ENCODE data around the gene HTN1. TPM values are rescaled to one million over a fixed set of nuclear protein-coding genes. Genes with fewer than 3 reads are reported as not detected.
"Not testable (repeated sequence)": the region's sequence is repeated elsewhere in the genome, so short reads cannot be mapped to it uniquely, and the experiment has no call there.

The HTN1 gene
- total RNA-seq (2021; ENCODE audit: unreplicated experiment) = not detected
- not detected in 2 replicates for polyA plus RNA-seq (2012)
- not detected for Bru-seq, nascent RNA
- BruChase-seq, experiment 1, labeled RNA remaining after a 6-hour chase = not detected
- BruChase-seq, experiment 2, labeled RNA remaining after a 2-hour chase = not detected
- long read RNA-seq = 0 reads

DNA sequence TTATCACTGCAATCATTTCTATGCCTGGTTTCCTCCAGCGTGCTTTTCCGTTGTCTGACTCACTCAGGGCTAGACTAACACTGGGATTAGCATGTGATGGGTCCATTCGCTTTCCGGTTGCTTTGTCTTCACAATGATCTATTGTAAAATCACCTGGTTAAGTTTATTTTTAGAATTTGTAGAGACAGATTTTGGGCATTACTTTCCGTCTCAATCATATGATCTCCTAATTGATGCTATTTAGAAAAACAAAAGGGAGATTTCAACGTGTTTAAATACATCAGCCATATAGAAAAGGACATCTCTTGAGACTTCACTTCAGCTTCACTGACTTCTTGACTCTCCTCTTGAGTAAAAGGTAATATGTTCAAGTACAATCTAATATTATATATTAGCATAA is at the start of gene HTN1:
Gene HTN1 (plus strand): TSS at position 301 of the 400 bp plus-strand sequence. CDS start 2,639 bp downstream, outside the sequence.
- RAD21 ChIA-PET (ENCODE audit: low non-redundant PET in 1 of 2, low total read pairs in 2 of 2, uncharacterized antibody in 2 of 2, unreplicated experiment in 2 of 2); H3K9me2 ChIP-seq (ENCODE audit: insufficient read depth); H4K20me1 ChIP-seq (ENCODE audit: insufficient read depth); H3K27me3 ChIP-seq (ENCODE audit: insufficient read depth, low read length); CTCF ChIA-PET; ATAC-seq; H3K79me2 ChIP-seq (ENCODE audit: insufficient read depth, low read length); H3K9ac ChIP-seq (ENCODE audit: low read length); H3K4me3 ChIP-seq (replicated peaks in 1 of 2; ENCODE audit: low read depth in 1 of 2, low read length in 2 of 2); BruUV-seq (replicated peaks); H3K36me3 ChIP-seq (ENCODE audit: control insufficient read depth in 1 of 2, insufficient read depth in 2 of 2, low read length in 2 of 2); intact Hi-C loops (cut with micrococcal nuclease); DNase-seq (ENCODE audit: low read depth, low spot score); H3K4me1 ChIP-seq (ENCODE audit: control insufficient read depth in 1 of 2, insufficient read depth in 2 of 2, low read length in 2 of 2); H3K9me3 ChIP-seq (ENCODE audit: control insufficient read depth in 1 of 2, insufficient read depth in 1 of 2, low read depth in 1 of 2, low read length in 2 of 2); H3K27ac ChIP-seq (ENCODE audit: low read depth, low read length); H2AFZ ChIP-seq (ENCODE audit: low read depth, low read length, poor library complexity, severe bottlenecking); H3K4me2 ChIP-seq (ENCODE audit: low read length); POLR2A ChIA-PET: not testable (repeated sequence)

DNA sequence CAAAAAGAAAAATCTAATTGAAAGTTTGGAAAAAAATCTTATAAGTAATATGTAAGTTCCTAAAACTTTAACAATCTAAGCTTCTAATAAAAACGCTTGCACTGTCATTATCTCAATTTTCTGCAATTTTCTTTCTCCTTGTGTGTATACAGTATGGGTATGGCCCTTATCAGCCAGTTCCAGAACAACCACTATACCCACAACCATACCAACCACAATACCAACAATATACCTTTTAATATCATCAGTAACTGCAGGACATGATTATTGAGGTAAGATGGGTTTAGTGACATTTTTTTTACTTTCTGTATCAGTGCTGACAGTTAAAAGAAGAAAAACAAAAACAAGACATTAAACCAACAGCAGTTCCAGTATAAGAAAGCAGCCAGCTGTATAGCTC is 49.5 kb upstream of the HTN1 start:
- H4K20me1 ChIP-seq (ENCODE audit: insufficient read depth) = no peaks in the 10 kb centered on the region
- CTCF ChIA-PET = no interaction called here
- RAD21 ChIA-PET (ENCODE audit: low non-redundant PET in 1 of 2, low total read pairs in 2 of 2, uncharacterized antibody in 2 of 2, unreplicated experiment in 2 of 2) = no interaction called here
- no TSS peak for BruUV-seq (replicated peaks)
- no peaks in the 10 kb centered on the region for H3K36me3 ChIP-seq (ENCODE audit: control insufficient read depth in 1 of 2, insufficient read depth in 2 of 2, low read length in 2 of 2)
- TF ChIP-seq, protein P1, sequence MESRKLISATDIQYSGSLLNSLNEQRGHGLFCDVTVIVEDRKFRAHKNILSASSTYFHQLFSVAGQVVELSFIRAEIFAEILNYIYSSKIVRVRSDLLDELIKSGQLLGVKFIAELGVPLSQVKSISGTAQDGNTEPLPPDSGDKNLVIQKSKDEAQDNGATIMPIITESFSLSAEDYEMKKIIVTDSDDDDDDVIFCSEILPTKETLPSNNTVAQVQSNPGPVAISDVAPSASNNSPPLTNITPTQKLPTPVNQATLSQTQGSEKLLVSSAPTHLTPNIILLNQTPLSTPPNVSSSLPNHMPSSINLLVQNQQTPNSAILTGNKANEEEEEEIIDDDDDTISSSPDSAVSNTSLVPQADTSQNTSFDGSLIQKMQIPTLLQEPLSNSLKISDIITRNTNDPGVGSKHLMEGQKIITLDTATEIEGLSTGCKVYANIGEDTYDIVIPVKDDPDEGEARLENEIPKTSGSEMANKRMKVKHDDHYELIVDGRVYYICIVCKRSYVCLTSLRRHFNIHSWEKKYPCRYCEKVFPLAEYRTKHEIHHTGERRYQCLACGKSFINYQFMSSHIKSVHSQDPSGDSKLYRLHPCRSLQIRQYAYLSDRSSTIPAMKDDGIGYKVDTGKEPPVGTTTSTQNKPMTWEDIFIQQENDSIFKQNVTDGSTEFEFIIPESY (IDR thresholded peaks at IDR 0.05; ENCODE audit: extremely low read depth, insufficient replicate concordance, low read length) = no peak
- no peak overlapping the region for H3K9ac ChIP-seq (ENCODE audit: low read length)
- H3K27ac ChIP-seq (ENCODE audit: low read depth, low read length) = no peak overlapping the region
- DNase-seq (ENCODE audit: low read depth, low spot score) (no peak), ATAC-seq (no peak)
- intact Hi-C loops (cut with micrococcal nuclease) = no loop called here
- H3K4me2 ChIP-seq (ENCODE audit: low read length) = no peak overlapping the region
- H3K27me3 ChIP-seq (ENCODE audit: insufficient read depth, low read length) = no peaks in the 10 kb centered on the region
- H3K79me2 ChIP-seq (ENCODE audit: insufficient read depth, low read length) = no peaks in the 10 kb centered on the region
- H3K4me3 ChIP-seq (replicated peaks in 1 of 2; ENCODE audit: low read depth in 1 of 2, low read length in 2 of 2) = no peak overlapping the region
- H3K9me2 ChIP-seq (ENCODE audit: insufficient read depth) = no peaks in the 10 kb centered on the region
- POLR2A ChIA-PET = no interaction called here
- no peaks in the 10 kb centered on the region for H3K4me1 ChIP-seq (ENCODE audit: control insufficient read depth in 1 of 2, insufficient read depth in 2 of 2, low read length in 2 of 2)
- H2AFZ ChIP-seq (ENCODE audit: low read depth, low read length, poor library complexity, severe bottlenecking) = no peak overlapping the region
- H3K9me3 ChIP-seq (ENCODE audit: control insufficient read depth in 1 of 2, insufficient read depth in 1 of 2, low read depth in 1 of 2, low read length in 2 of 2) = no peaks in the 10 kb centered on the region

All from HCT116 (cell line).